AG04450 (cell line): ENCODE data around the gene TRIP13. TPM values are rescaled to one million over a fixed set of nuclear protein-coding genes. Genes with fewer than 3 reads are reported as not detected.

ENCODE experiments used
- CTCF ChIA-PET: fragments of 300-600, 350-600 bp; formaldehyde crosslinking; extraction: SDS; loops from one replicate; lab custom pipeline; 2022; ENCODE audit warnings: antibody characterized with exemption, inconsistent platforms; lab: Charles Lee
- POLR2A ChIA-PET: fragments of 350-600 bp; formaldehyde crosslinking; extraction: SDS; loops from one replicate; lab custom pipeline; 2021; ENCODE audit warnings: antibody characterized with exemption, inconsistent platforms; lab: Yijun Ruan, JAX
- DNase-seq: peaks from one replicate; pipeline ENCODE4 v3.0.0-alpha.2; 2011; ENCODE audit warnings: low read depth, low spot score
- H3K27ac ChIP-seq: one replicate; pipeline ENCODE4 v1.5.1; 2012; ENCODE audit warnings: low read depth, low read length, control low read depth
- H3K27me3 ChIP-seq: one replicate; pipeline ENCODE4 v1.6.0; 2012; ENCODE audit warnings: low read length; ENCODE audit not compliant: control insufficient read depth, insufficient read depth
- H3K4me3 ChIP-seq: 2 replicates; pipeline ENCODE4 v1.5.1; 2011; ENCODE audit warnings: mild to moderate bottlenecking, low read depth, low read length, control low read depth
- H3K9me3 ChIP-seq: 2 replicates; pipeline ENCODE4 v1.5.1; 2012; ENCODE audit warnings: low read length; ENCODE audit not compliant: control insufficient read depth, insufficient read depth
- polyA plus RNA-seq: library from polyadenylated mRNA; depleted of rRNA; stranded (reverse); fragments of >200 nt; gene quantifications from 2 replicates; pipeline ENCODE4 v1.2.3, GENCODE V29; 2011
- TF ChIP-seq, protein P1 (sequence below): IDR thresholded peaks from 2 replicates; pipeline ENCODE4 v1.5.1; 2011; ENCODE audit warnings: low read depth, low read length, control low read depth, inconsistent platforms

TRIP13 gene
- polyA plus RNA-seq, 1 experiment = 13.8 TPM

DNA sequence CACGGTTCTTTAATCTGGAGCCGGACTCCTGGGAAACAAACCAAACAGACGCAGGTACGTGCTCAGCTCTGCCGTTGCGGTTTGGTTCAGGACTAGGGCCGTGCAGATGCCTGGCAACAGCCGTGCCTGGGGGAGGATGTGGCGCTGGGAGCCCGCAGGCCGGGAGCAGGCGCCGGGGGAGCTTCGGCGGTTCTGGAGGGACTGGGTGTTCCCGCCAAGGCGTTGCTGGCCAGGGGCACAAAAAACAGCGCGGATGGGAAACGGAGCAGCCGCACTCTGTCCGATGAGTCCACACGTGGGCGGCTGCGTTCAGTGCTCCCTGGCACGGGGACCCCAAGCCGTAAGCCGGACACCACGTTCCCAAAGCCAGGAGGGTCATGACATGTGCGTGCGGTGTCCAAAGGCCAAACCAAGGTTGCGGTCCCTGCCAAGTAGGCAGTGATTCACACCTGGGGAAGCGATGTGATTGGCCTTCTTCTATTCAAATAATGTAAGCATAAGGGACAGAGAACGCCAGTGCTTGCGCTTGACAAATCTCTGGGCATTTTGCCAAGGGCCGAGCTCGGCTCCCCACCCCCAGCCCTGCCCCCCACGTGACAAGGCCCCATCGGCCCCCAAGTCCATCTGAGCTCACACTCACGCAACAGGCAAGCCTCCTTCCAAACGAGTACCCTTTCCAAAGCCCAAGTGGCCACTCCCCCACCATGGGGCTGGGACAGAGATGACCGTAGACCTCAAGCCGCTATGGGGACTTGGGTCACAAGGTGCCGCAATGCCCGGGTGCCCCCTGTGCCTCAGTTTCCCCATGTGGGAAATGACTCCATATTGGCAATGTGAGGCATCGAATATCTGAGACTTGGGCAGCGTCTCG is 66.3 kb downstream of the TRIP13 start:
- H3K27me3 ChIP-seq = peaks cover 59% of the 10 kb centered on the region
- H3K27ac ChIP-seq = no peak overlapping the region
- ChIA-PET POLR2A (no interaction called here), CTCF (no interaction called here)
- no peak overlapping the region for H3K4me3 ChIP-seq
- peaks cover 18% of the 10 kb centered on the region; the same call in 1 of the 2 replicates for H3K9me3 ChIP-seq
- TF ChIP-seq, protein P1, sequence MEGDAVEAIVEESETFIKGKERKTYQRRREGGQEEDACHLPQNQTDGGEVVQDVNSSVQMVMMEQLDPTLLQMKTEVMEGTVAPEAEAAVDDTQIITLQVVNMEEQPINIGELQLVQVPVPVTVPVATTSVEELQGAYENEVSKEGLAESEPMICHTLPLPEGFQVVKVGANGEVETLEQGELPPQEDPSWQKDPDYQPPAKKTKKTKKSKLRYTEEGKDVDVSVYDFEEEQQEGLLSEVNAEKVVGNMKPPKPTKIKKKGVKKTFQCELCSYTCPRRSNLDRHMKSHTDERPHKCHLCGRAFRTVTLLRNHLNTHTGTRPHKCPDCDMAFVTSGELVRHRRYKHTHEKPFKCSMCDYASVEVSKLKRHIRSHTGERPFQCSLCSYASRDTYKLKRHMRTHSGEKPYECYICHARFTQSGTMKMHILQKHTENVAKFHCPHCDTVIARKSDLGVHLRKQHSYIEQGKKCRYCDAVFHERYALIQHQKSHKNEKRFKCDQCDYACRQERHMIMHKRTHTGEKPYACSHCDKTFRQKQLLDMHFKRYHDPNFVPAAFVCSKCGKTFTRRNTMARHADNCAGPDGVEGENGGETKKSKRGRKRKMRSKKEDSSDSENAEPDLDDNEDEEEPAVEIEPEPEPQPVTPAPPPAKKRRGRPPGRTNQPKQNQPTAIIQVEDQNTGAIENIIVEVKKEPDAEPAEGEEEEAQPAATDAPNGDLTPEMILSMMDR = no peak
- DNase-seq = no peak

DNA sequence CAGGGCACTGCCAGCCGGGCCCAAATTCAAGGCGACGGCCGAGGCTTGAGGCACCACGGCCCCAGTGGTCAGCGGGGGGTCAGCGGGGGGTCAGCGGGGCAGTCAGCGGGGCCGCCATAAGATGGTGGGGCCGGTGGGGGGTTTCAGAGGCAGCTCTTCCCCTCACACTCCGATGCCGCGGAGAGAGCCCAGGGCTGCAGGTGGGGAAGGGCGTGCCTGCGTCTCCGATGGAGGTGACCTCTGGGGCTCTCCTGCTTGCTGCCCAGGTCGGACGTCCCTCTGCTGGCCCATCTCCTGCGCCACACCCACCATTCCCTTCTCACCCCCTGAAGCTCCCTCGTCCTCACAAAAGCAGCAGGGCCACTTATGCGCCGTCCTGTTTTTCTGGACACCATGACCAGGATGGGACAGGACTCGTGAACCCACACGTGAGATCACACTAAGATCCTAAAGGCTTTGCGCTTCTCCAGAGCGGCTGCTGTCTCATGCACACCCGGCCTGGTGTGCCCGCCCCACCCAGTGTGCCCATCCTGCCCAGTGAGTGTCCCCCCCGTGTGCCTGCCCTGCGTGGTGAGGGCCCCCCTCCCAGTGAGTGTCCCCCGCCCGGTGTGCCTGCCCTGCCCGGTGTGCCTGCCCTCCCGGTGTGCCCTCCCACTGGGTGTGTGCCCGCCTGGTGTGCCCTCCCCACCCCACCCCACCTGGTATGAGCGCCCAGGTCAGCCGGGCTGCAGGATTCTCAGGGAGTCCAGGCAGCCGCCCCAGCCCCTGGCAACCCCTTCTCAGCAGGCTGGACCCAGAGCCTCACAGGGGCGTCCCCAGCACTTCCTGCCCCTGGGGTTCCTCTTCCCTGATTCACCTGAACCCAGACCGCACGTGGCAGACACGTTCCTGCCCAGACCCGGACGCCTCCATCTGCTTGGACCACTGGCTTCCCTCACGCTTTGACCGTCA is 67.2 kb downstream of the TRIP13 start:
- peaks cover 58% of the 10 kb centered on the region for H3K27me3 ChIP-seq
- ChIA-PET CTCF (no interaction called here), POLR2A (no interaction called here)
- H3K27ac ChIP-seq = no peak overlapping the region
- H3K9me3 ChIP-seq = peaks cover 18% of the 10 kb centered on the region; the same call in 1 of the 2 replicates
- TF ChIP-seq, protein P1 = no peak
- no peak overlapping the region for H3K4me3 ChIP-seq
- DNase-seq = no peak

DNA sequence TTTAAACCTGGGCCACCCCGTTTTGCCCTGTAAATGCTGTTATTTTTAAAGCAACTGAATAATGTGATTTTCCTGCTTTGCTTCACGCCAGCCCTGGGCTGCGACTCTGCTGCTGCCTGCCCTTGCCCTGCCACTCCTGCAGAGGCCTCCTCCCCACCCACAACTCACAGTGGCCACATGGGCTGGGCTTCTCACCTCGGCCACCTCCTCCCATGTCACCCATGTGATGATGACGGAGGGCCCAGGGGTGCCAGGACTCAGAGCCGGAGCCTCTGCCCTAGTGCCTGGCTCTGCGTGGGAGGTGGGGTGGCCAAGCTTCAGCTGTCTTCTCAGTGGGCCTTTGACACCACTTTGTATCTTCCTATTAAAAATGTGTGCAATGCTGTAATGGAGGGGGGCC is 67.9 kb downstream of the TRIP13 start:
- Histone ChIP-seq H3K9me3 (peaks cover 18% of the 10 kb centered on the region; the same call in 1 of the 2 replicates), H3K27ac (no peak overlapping the region), H3K27me3 (peaks cover 62% of the 10 kb centered on the region), H3K4me3 (no peak overlapping the region)
- POLR2A ChIA-PET = no interaction called here
- CTCF ChIA-PET = no interaction called here
- DNase-seq = no peak
- TF ChIP-seq, protein P1 = no peak

DNA sequence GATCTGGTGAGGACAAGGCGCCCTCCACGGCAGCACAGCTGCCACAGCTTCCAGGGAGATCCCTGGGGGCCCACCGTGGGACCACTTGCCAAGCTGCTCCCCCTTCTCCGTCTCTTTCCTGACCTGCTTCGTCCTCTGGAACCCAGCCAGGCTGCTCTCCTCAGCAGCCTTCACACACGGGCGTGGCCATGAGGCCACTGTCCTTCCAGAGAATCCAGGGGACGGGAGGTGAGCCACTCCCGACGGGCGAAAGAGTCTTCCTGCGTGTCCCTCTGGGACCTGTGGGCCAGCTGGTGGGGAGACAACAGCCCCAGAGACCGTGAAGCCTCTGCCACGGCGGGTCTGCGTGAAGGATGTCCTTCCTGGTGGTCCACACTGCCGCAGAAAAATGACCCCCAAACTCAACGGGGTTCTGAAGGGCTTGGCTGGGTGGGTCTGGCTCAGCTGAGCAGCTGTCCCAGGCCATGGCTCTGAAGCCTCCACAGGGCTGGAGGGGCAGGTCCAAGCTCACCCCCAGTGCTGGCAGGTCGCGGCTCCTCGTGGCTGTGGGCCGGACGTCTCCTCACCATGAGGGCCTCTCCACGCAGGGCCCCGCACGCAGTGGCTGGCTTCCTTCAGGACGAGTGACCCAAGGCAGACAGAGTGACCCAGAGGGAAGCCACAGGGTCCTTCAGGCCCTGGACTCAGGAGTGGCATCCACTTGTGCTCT is 68.5 kb downstream of the TRIP13 start:
- Histone ChIP-seq H3K9me3 (peaks cover 15% of the 10 kb centered on the region; the same call in 1 of the 2 replicates), H3K4me3 (no peak overlapping the region), H3K27me3 (peaks cover 62% of the 10 kb centered on the region), H3K27ac (no peak overlapping the region)
- no peak for DNase-seq
- POLR2A ChIA-PET = no interaction called here
- CTCF ChIA-PET = no interaction called here
- TF ChIP-seq, protein P1 = no peak
